Ovary (tissue), 9 donors: ENCODE results near the gene CHN1. TPM values are rescaled to one million over a fixed set of nuclear protein-coding genes. Genes with fewer than 3 reads are reported as not detected.

Source experiments
- DNase-seq, 5 donors: peaks; one replicate each; pipeline ENCODE4 v3.0.0-alpha.2; 2019 to 2020
- H3K27ac ChIP-seq, 2 donors: fragments of 200-600 bp; one replicate each; pipeline versions ENCODE4 v1.5.1 to v1.8.0; 2019 to 2022
- H3K27me3 ChIP-seq: fragments of 200-600 bp; one replicate; pipeline ENCODE4 v1.8.0; 2022
- H3K36me3 ChIP-seq: fragments of 200-600 bp; sonication (generic); one replicate; pipeline ENCODE4 v1.5.1; 2019
- H3K4me1 ChIP-seq: one replicate; pipeline ENCODE4 v1.8.1; 2013; ENCODE audit warnings: mild to moderate bottlenecking, moderate library complexity; ENCODE audit not compliant: insufficient read depth
- H3K4me3 ChIP-seq: fragments of 200-600 bp; sonication (generic); one replicate; pipeline ENCODE4 v1.5.1; 2017
- H3K9me3 ChIP-seq, 2 donors: fragments of 200-600 bp in 1 of 2; sonication (generic) in 1 of 2; one replicate each; pipeline versions ENCODE4 v1.5.1 to v1.8.1; 2013 to 2019; ENCODE audit warnings: mild to moderate bottlenecking in 1 of 2, moderate library complexity in 1 of 2
- CTCF ChIP-seq, 3 donors: fragments of 450-650 bp in 2 of 3; fragments of 200-600 bp in 1 of 3; IDR thresholded peaks; one replicate each; pipeline versions ENCODE4 v1.5.1 to v1.8.0; 2016 to 2022; ENCODE audit warnings: antibody characterized with exemption in 3 of 3, mild to moderate bottlenecking in 1 of 3
- EP300 ChIP-seq: sonication (generic); formaldehyde crosslinking; IDR thresholded peaks from one replicate; pipeline ENCODE4 v1.6.1; 2017; ENCODE audit warnings: antibody characterized with exemption
- POLR2A ChIP-seq: fragments of 450-650 bp; IDR thresholded peaks from one replicate; pipeline ENCODE4 v1.6.1; 2017; ENCODE audit warnings: antibody characterized with exemption, mild to moderate bottlenecking, moderate library complexity
- whole genome bisulfite sequencing, 3 donors: extraction: QIAGEN DNeasy Blood & Tissue Kit in 1 of 3; methylation state at CpG; one replicate each; pipeline versions ENCODE4 v1.1.5 to v1.1.7; 2013 to 2017; 5-methylcytosine and 5-hydroxymethylcytosine counted together
- intact Hi-C, 4 donors: fragments of 100-400 bp; cut with DNase I; formaldehyde crosslinking; loops; one replicate each; pipeline versions ENCODE4 v1.11.0 to v1.15.1; 2022 to 2023
- polyA plus RNA-seq, 2 donors: library from polyadenylated mRNA; stranded (reverse); fragments of 200-250 nt in 1 of 2; fragments of 350-450 nt in 1 of 2; fragmentation: Illumina TruSeq in 1 of 2; extraction: RNeasy Lipid Tissue Mini Kit (QIAGEN cat#74804) in 1 of 2; gene quantifications; one replicate each; pipeline ENCODE4 v1.2.3, GENCODE V29; 2013 to 2014
- total RNA-seq, 7 donors: library from RNA; depleted of rRNA in 2 of 7; stranded (reverse); fragments of >200 nt in 2 of 7; fragmentation: NEBNext Ultra II Directional in 3 of 7; extraction: Animal tissue kit (Norgen Biotek cat#: 25700) in 3 of 7; gene quantifications; one replicate each; pipeline versions ENCODE4 v1.1.0 to v1.2.4, GENCODE V29; 2016 to 2023
- donor health status: DM: no; HTN: no; CAD: no; lungs with moderate emphysema.
- donor health status: DM: no; HTN: no; CAD: no.
- donor health status: Bipolar disorder and iron deficiency.
- donor health status: DM: yes; HTN: yes; CAD: no.
- donor health status: DM: no; HTN: no; CAD: no.
- donor health status: DM: yes; HTN: yes; CAD: no.

The CHN1 gene
- total and polyA plus RNA-seq, 9 donors, result 6.5 to 18.0 (median 9.4) TPM

GRCh38 chr2:174965992-174966744, 39.0 kb downstream of the CHN1 start:
- TF ChIP-seq EP300, result no peak
- TF ChIP-seq CTCF (IDR thresholded peaks at IDR 0.05), result no peak
- no peak for TF ChIP-seq POLR2A
- Histone ChIP-seq H3K27ac (peak overlapping the region in 1 of 2 donors; percentile 15), H3K9me3 (no peaks in the 10 kb centered on the region), H3K27me3 (no peaks in the 10 kb centered on the region), H3K4me1 (no peaks in the 10 kb centered on the region), H3K36me3 (no peaks in the 10 kb centered on the region), H3K4me3 (no peak overlapping the region)
- WGBS, 3 donors, result 7 to 13% (median 8%) methylated on average over 5 of the region's 5 CpGs
- intact Hi-C loops, result no loop called here
- DNase-seq, result no peak

GRCh38 chr2:174965551-174965950, 39.6 kb downstream of the CHN1 start:
- Histone ChIP-seq H3K9me3 (no peaks in the 10 kb centered on the region), H3K27ac (no peak overlapping the region), H3K4me3 (no peak overlapping the region), H3K4me1 (no peaks in the 10 kb centered on the region), H3K36me3 (no peaks in the 10 kb centered on the region), H3K27me3 (no peaks in the 10 kb centered on the region)
- TF ChIP-seq EP300 (no peak), CTCF (IDR thresholded peaks at IDR 0.05) (no peak), POLR2A (no peak)
- 83 to 87% (median 87%) methylated on average over 3 of the region's 3 CpGs for WGBS, 3 donors
- intact Hi-C loops, result no loop called here
- DNase-seq, result no peak

- intact Hi-C loops, result no loop called here
- Histone ChIP-seq H3K4me3 (no peak overlapping the region), H3K36me3 (no peaks in the 10 kb centered on the region), H3K4me1 (no peaks in the 10 kb centered on the region), H3K27ac (no peak overlapping the region), H3K27me3 (no peaks in the 10 kb centered on the region), H3K9me3 (no peaks in the 10 kb centered on the region)
- 91 to 95% (median 95%) methylated on average over 2 of the region's 2 CpGs for WGBS, 3 donors
- no peak for DNase-seq
- TF ChIP-seq POLR2A, result no peak
- no peak for TF ChIP-seq CTCF (IDR thresholded peaks at IDR 0.05)
- TF ChIP-seq EP300, result no peak
These were observed 40.8 kb downstream of the CHN1 start for GRCh38 chr2:174964404-174964803.

- no peak overlapping the region for H3K4me3 ChIP-seq
- 88 to 91% (median 88%) methylated on average over 7 of the region's 7 CpGs for WGBS, 3 donors
- TF ChIP-seq CTCF (IDR thresholded peaks at IDR 0.05) (no peak), POLR2A (no peak), EP300 (no peak)
- no peak for DNase-seq
- intact Hi-C loops, result no loop called here
- no peaks in the 10 kb centered on the region for H3K4me1 ChIP-seq
- no peaks in the 10 kb centered on the region for H3K36me3 ChIP-seq
- H3K27me3 ChIP-seq, result no peaks in the 10 kb centered on the region
- H3K9me3 ChIP-seq, result no peaks in the 10 kb centered on the region
- H3K27ac ChIP-seq, result no peak overlapping the region
These were observed 41.5 kb downstream of the CHN1 start for GRCh38 chr2:174963437-174964400.
